Activated CD4-positive, alpha-beta memory T cell treated with anti-CD3 and anti-CD28 coated beads for 36 hours (primary cell): ENCODE results near the gene SLC23A2. TPM values are rescaled to one million over a fixed set of nuclear protein-coding genes. Genes with fewer than 3 reads are reported as not detected.
A peak's percentile ranks its signal among the peaks of the same experiment; 100 is the strongest.

ENCODE experiments used
- CTCF ChIA-PET: fragments of 350-600 bp; sonication (Branson Sonifier 250); formaldehyde crosslinking; loops from one replicate; lab custom pipeline; 2021; ENCODE audit warnings: antibody characterized with exemption, inconsistent platforms; lab: Charles Lee
- POLR2A ChIA-PET: fragments of 350-600 bp; sonication (Branson Sonifier 250); formaldehyde crosslinking; loops from one replicate; lab custom pipeline; 2021; ENCODE audit warnings: antibody characterized with exemption; lab: Charles Lee
- DNase-seq: peaks from one replicate; pipeline ENCODE4 v3.0.0-alpha.2; 2020
- H3K27ac Mint-ChIP-seq: one replicate; pipeline ENCODE4 v1.8.0; 2021; ENCODE audit warnings: mixed read lengths
- H3K27me3 Mint-ChIP-seq: one replicate; pipeline ENCODE4 v1.8.0; 2021; ENCODE audit warnings: mixed read lengths
- H3K36me3 Mint-ChIP-seq: one replicate; pipeline ENCODE4 v1.8.0; 2021; ENCODE audit warnings: mixed read lengths
- H3K4me1 Mint-ChIP-seq: one replicate; pipeline ENCODE4 v1.8.0; 2021; ENCODE audit warnings: low read depth, mixed read lengths
- H3K4me3 Mint-ChIP-seq: one replicate; pipeline ENCODE4 v1.8.0; 2021; ENCODE audit warnings: mild to moderate bottlenecking, mixed read lengths
- H3K9me3 Mint-ChIP-seq: one replicate; pipeline ENCODE4 v1.8.0; 2021; ENCODE audit warnings: mixed read lengths
- intact Hi-C: fragments of 100-400 bp; cut with micrococcal nuclease; formaldehyde crosslinking; loops from one replicate; pipeline ENCODE4 v1.15.1; 2023
- total RNA-seq, 2 experiments: library from RNA; stranded (reverse); gene quantifications; one replicate each; pipeline ENCODE4 v1.2.3, GENCODE V29; 2021

Gene SLC23A2
- total RNA-seq, 2 experiments from 2014 or later, result 14.0 to 14.9 TPM

- Mint-ChIP-seq H3K36me3 (peaks cover 27% of the 10 kb centered on the region), H3K4me1 (peaks cover 77% of the 10 kb centered on the region), H3K27me3 (no peaks in the 10 kb centered on the region), H3K9me3 (no peaks in the 10 kb centered on the region), H3K27ac (peak overlapping the region; percentile 99), H3K4me3 (peak overlapping the region; percentile 90)
- peak; percentile 37 for DNase-seq
- ChIA-PET POLR2A (interaction anchor here (1.9 kb wide), 1 partner anchor 15 kb away, joined by 10 read pairs; no protein-coding TSS in a partner anchor), CTCF (interaction anchor here (0.6 to 1.9 kb wide), 2 partner anchors 9 to 718 kb away, joined by 3 to 6 read pairs; no protein-coding TSS in a partner anchor)
- intact Hi-C loops, result loop anchor here (2.0 to 5.0 kb wide), 3 partner anchors 190 to 315 kb away; partner anchors contain the start of genes CDS2 and SLC23A2
Measured at GRCh38 chr20:4812216-4812615, 189.1 kb downstream of the SLC23A2 start.

DNA sequence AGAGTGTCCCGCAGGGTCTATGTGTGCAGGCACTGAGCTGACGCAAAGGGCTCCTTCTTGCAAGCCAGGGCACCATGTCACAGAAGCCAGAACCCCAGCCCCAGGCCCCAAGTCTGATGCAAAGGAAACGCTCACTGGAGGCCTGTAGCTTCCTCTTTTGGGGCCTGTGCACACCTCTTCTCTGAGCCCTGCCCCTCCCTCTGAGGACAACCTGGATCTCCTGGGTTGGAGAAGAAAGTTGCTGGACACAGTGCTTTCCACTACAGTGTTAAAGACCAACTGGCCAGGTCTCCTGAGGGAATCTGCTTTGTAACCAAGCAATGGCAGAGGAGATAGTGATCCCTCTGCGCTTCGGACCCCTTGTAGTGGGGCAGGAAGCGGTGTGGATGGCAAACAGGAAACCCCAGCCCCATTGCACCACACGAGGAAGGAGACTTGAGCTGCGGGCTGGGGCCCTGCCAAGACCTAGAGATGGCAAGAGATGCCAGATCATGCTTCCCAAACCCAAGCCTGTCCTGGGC is 189.6 kb downstream of the SLC23A2 start:
- no peaks in the 10 kb centered on the region for H3K9me3 Mint-ChIP-seq
- H3K4me1 Mint-ChIP-seq, result peaks cover 76% of the 10 kb centered on the region
- peak; percentile 79 for DNase-seq
- H3K36me3 Mint-ChIP-seq, result peaks cover 24% of the 10 kb centered on the region
- POLR2A ChIA-PET, result interaction anchor here (0.6 to 1.9 kb wide), 2 partner anchors 14 to 316 kb away, joined by 3 to 10 read pairs; no protein-coding TSS in a partner anchor
- peak overlapping the region; percentile 90 for H3K4me3 Mint-ChIP-seq
- intact Hi-C loops, result loop anchor here (2.0 to 5.0 kb wide), 3 partner anchors 191 to 316 kb away; partner anchors contain the start of genes CDS2 and SLC23A2
- peak overlapping the region; percentile 99 for H3K27ac Mint-ChIP-seq
- CTCF ChIA-PET, result interaction anchor here (1.0 to 1.9 kb wide), 2 partner anchors 9 to 13 kb away, joined by 3 to 6 read pairs; no protein-coding TSS in a partner anchor
- no peaks in the 10 kb centered on the region for H3K27me3 Mint-ChIP-seq

GRCh38 chr20:4811257-4811656 is 190.1 kb downstream of the SLC23A2 start:
- Mint-ChIP-seq H3K27ac (peak overlapping the region; percentile 99), H3K9me3 (no peaks in the 10 kb centered on the region), H3K4me3 (no peak overlapping the region), H3K27me3 (no peaks in the 10 kb centered on the region), H3K4me1 (peaks cover 76% of the 10 kb centered on the region), H3K36me3 (peaks cover 24% of the 10 kb centered on the region)
- DNase-seq, result no peak
- intact Hi-C loops, result loop anchor here (5.0 kb wide), 2 partner anchors 191 to 316 kb away; partner anchors contain the start of genes CDS2 and SLC23A2
- CTCF ChIA-PET, result interaction anchor here (1.0 to 1.9 kb wide), 2 partner anchors 8 to 13 kb away, joined by 3 to 6 read pairs; no protein-coding TSS in a partner anchor
- POLR2A ChIA-PET, result interaction anchor here (0.6 to 1.9 kb wide), 2 partner anchors 14 to 316 kb away, joined by 3 to 10 read pairs; no protein-coding TSS in a partner anchor

DNA sequence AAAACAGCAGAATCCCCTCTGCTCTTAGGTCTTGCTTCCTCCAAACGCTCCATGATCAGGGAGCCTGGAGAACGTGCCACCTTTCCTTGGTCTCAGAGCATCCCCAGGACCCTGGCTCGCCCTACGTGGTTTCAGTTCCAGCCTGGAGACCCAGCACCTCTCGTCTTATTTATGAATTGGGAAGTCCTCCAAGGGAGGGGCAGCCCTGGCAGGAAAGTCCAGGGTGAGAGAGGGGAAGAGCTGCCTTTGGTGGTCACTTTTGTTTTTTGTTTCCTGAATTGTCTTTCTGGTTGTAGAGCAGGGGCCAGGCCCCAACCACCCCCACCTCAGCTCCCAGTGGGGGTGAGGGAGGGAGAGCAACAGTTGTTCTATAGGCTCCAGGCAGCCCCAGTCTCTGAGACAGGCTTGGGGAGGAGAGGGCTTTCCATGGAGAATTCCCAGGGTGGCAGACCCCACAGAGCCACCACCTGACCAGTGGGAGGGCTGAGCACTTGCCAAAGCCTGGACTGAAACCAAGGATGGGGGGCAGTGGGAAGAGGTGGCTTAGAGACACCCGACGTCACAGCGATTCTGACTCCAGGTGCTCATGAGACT is 190.8 kb downstream of the SLC23A2 start:
- Mint-ChIP-seq H3K9me3 (no peaks in the 10 kb centered on the region), H3K27me3 (no peaks in the 10 kb centered on the region), H3K27ac (peak overlapping the region; percentile 99), H3K36me3 (peaks cover 26% of the 10 kb centered on the region), H3K4me3 (no peak overlapping the region), H3K4me1 (peaks cover 79% of the 10 kb centered on the region)
- intact Hi-C loops, result loop anchor here (5.0 kb wide), 2 partner anchors 192 to 317 kb away; partner anchors contain the start of genes CDS2 and SLC23A2
- ChIA-PET POLR2A (interaction anchor here (1.9 kb wide), 1 partner anchor 13 kb away, joined by 10 read pairs; no protein-coding TSS in a partner anchor), CTCF (interaction anchor here (0.9 to 1.9 kb wide), 3 partner anchors 8 to 114 kb away, joined by 3 to 6 read pairs (median 3); no protein-coding TSS in a partner anchor)
- DNase-seq, result no peak

DNA sequence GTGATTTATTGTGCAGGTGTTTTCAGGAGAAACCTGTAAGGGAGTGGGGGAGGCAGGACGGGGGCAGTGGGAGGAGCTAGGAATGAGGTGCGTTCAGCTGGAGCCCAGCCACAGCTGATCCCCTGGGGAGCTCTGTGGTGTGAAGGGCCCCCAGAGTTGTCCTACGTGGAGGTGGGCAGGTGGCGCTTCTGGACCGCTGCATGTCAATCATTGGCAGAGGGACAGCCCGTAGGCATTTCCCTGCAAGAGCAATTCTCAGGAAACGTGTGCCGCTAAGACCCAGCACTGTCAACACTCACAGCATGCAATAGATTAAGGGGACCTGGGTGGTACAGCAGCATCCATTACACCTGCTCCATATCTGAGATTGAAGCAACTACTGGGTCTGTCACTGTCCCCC is 191.6 kb downstream of the SLC23A2 start:
- Mint-ChIP-seq H3K36me3 (peaks cover 28% of the 10 kb centered on the region), H3K27ac (peak overlapping the region; percentile 67), H3K4me3 (no peak overlapping the region), H3K4me1 (peaks cover 78% of the 10 kb centered on the region), H3K9me3 (no peaks in the 10 kb centered on the region), H3K27me3 (no peaks in the 10 kb centered on the region)
- POLR2A ChIA-PET, result no interaction called here
- CTCF ChIA-PET, result no interaction called here
- DNase-seq, result peak; percentile 35
- intact Hi-C loops, result loop anchor here (5.0 kb wide), 2 partner anchors 193 to 318 kb away; partner anchors contain the start of genes CDS2 and SLC23A2

DNA sequence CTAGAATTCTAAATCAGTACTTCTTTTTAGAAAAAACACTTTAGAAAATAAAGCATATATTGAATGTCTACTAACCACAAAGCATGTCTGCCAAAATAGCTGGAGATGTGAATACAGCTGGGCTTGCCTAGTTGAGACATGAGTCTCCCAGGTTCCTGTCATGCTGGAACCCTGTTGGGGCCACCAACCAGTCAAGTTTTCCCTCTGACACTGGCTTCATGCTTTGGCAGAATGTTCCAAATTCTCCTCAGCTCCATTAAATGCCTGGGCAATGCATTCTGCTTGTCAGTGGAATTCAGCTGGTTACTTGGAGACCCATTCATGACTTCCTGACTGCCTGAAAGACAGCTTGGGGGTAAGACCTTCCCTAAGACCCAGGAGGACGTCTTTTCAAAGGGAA is 192.4 kb downstream of the SLC23A2 start:
- H3K9me3 Mint-ChIP-seq, result no peaks in the 10 kb centered on the region
- intact Hi-C loops, result no loop called here
- no peaks in the 10 kb centered on the region for H3K27me3 Mint-ChIP-seq
- ChIA-PET CTCF (interaction anchor here (0.8 kb wide), 1 partner anchor 292 kb away, joined by 5 read pairs; no protein-coding TSS in a partner anchor), POLR2A (no interaction called here)
- DNase-seq, result no peak
- peaks cover 22% of the 10 kb centered on the region for H3K36me3 Mint-ChIP-seq
- no peak overlapping the region for H3K4me3 Mint-ChIP-seq
- peak overlapping the region; percentile 67 for H3K27ac Mint-ChIP-seq
- peaks cover 75% of the 10 kb centered on the region for H3K4me1 Mint-ChIP-seq

DNA sequence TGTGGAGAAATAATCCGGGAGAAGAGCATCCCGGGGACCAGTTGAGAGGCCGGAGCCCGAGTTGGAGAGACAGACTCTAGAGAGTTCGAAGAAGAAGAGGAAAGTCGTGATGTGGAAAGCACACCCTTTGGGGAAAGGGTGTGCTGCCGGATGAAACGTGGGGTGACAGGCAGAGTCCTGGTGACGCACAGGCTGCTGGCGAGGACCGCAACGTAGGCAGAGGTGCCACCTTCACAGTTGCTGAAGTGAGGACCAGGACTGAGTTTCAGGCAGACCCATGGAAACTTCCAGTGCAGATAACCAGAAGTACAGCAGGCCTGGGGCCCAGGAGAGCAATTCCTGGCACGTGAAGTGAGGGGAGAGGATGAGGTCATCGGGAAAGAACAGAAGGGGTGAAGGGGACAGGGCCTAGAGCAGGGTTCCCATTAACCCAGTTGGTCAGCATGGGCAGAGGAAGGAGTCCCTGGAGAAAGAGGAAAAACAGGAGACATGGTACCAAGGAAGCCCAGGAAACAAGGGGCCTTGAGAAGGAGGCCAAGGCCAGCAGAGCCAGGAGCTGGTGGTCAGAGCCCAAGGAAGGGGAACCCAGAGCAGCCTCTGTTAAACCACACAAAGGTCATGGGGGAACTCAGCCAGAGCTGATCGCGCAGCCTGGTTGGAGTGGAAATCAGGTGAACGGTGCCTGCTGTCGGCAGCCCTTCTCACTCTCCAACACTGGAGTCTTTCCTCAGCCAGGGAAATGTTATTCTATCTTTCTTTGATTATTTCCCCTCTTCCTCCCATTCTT is 195.5 kb downstream of the SLC23A2 start:
- Mint-ChIP-seq H3K4me1 (peaks cover 45% of the 10 kb centered on the region), H3K36me3 (peaks cover 23% of the 10 kb centered on the region), H3K27me3 (no peaks in the 10 kb centered on the region), H3K9me3 (no peaks in the 10 kb centered on the region), H3K4me3 (no peak overlapping the region), H3K27ac (peak overlapping the region; percentile 33)
- intact Hi-C loops, result no loop called here
- ChIA-PET CTCF (interaction anchor here (1.6 kb wide), 1 partner anchor 48 kb away, joined by 3 read pairs; no protein-coding TSS in a partner anchor), POLR2A (no interaction called here)
- DNase-seq, result no peak

DNA sequence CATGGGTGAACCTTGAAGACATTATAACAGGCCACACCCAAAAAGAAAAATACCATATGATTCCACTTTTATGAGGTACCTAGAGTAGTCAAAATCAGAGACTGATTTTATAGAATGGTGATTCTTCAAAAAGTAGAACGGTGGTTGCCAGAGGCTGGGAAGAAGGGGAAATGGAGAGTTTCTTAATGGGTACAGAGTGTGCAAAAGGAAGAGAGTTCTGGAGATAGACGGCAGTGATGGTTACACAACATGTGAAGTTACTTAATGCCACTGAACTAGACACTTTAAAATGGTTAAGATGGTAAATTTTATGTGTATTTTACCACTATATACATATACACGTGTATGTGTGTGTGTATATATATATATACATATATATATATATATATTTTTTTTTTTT is 198.8 kb downstream of the SLC23A2 start:
- H3K36me3 Mint-ChIP-seq, result peaks cover 41% of the 10 kb centered on the region
- intact Hi-C loops, result no loop called here
- H3K27ac Mint-ChIP-seq, result no peak overlapping the region
- no peak overlapping the region for H3K4me3 Mint-ChIP-seq
- H3K4me1 Mint-ChIP-seq, result peaks cover 24% of the 10 kb centered on the region
- peaks cover 3% of the 10 kb centered on the region for H3K9me3 Mint-ChIP-seq
- ChIA-PET POLR2A (no interaction called here), CTCF (interaction anchor here (2.1 kb wide), 1 partner anchor 9 kb away, joined by 6 read pairs; no protein-coding TSS in a partner anchor)
- H3K27me3 Mint-ChIP-seq, result no peaks in the 10 kb centered on the region
- no peak for DNase-seq

Other genes starting within 250 kb of the SLC23A2 start
- gene RASSF2, start 177.9 kb downstream of the SLC23A2 start, total RNA-seq, result 10 to 100 TPM; 44.6 to 46.1 TPM
- 10 to 100 TPM; 75.5 to 77.1 TPM for gene TMEM230, start 111.6 kb upstream of the SLC23A2 start, total RNA-seq
- 100 to 1,000 TPM; 554 to 560 TPM for gene PCNA, start 118.4 kb upstream of the SLC23A2 start, total RNA-seq
- 10 to 100 TPM; 46.5 to 47.4 TPM for gene CDS2, start 125.5 kb upstream of the SLC23A2 start, total RNA-seq